IMR-90 (cell line): ENCODE measurements around the gene UBL4A. TPM values are rescaled to one million over a fixed set of nuclear protein-coding genes. Genes with fewer than 3 reads are reported as not detected.

Source experiments
- ATAC-seq: fragments of 200-7000 bp; cut with Tn5 transposase; 2 replicates; pipeline ENCODE4 v1.9.1; 2020; ENCODE audit warnings: low read depth, mild to moderate bottlenecking, moderate library complexity
- BruUV-seq: library from RNA; stranded (reverse); fragments of 400-500 nt; replicated peaks from 2 replicates; lab custom pipeline; 2021; lab: Mats Ljungman, UMichigan
- CTCF ChIA-PET: fragments of 300-600 bp; formaldehyde crosslinking; extraction: SDS; loops from one replicate; lab custom pipeline; 2021; ENCODE audit warnings: antibody characterized with exemption; lab: Yijun Ruan, JAX
- POLR2A ChIA-PET: fragments of 300-600 bp; sonication (Branson Sonifier 250); formaldehyde crosslinking; loops from one replicate; lab custom pipeline; 2022; ENCODE audit warnings: antibody characterized with exemption; ENCODE audit not compliant: unreplicated experiment; lab: Charles Lee
- DNase-seq: peaks from one replicate; pipeline ENCODE4 v3.0.0; 2013
- H2AFZ ChIP-seq: replicated peaks from 2 replicates; pipeline ENCODE3; 2013; ENCODE audit warnings: low read length, mild to moderate bottlenecking; ENCODE audit not compliant: poor library complexity
- H2AK5ac ChIP-seq: 2 replicates; pipeline ENCODE4 v1.6.1; 2013; ENCODE audit warnings: low read depth, low read length, inconsistent platforms
- H2AK9ac ChIP-seq: replicated peaks from 2 replicates; pipeline ENCODE3; 2013; ENCODE audit warnings: mild to moderate bottlenecking, low read depth, low read length, moderate library complexity; ENCODE audit not compliant: poor library complexity
- H2BK120ac ChIP-seq: 2 replicates; pipeline ENCODE4 v1.6.1; 2013; ENCODE audit warnings: low read depth, low read length, inconsistent platforms
- H2BK15ac ChIP-seq: 3 replicates; pipeline ENCODE4 v1.6.1; 2013; ENCODE audit warnings: low read depth, low read length, inconsistent platforms
- H2BK20ac ChIP-seq: 2 replicates; pipeline ENCODE4 v1.6.1; 2013; ENCODE audit warnings: low read depth, mild to moderate bottlenecking, inconsistent platforms, low read length, moderate library complexity
- H2BK5ac ChIP-seq: 2 replicates; pipeline ENCODE4 v1.6.1; 2013; ENCODE audit warnings: mild to moderate bottlenecking, low read depth, low read length, inconsistent platforms; ENCODE audit not compliant: poor library complexity, severe bottlenecking
- H3K14ac ChIP-seq: replicated peaks from 2 replicates; pipeline ENCODE4 v1.6.1; 2013; ENCODE audit warnings: low read depth, low read length, inconsistent platforms
- H3K18ac ChIP-seq: 2 replicates; pipeline ENCODE4 v1.6.1; 2013; ENCODE audit warnings: low read depth, low read length, control low read depth
- H3K23ac ChIP-seq: 2 replicates; pipeline ENCODE4 v1.6.1; 2013; ENCODE audit warnings: low read depth, low read length, inconsistent platforms
- H3K27ac ChIP-seq: 2 replicates; pipeline ENCODE4 v1.5.1; 2013; ENCODE audit warnings: mild to moderate bottlenecking, control low read depth, low read length; ENCODE audit not compliant: insufficient read depth
- H3K27me3 ChIP-seq: 2 replicates; pipeline ENCODE4 v1.6.1; 2013; ENCODE audit warnings: low read length; ENCODE audit not compliant: control insufficient read depth, insufficient read depth
- H3K36me3 ChIP-seq: 2 replicates; pipeline ENCODE4 v1.6.1; 2013; ENCODE audit warnings: low read length, mixed read lengths; ENCODE audit not compliant: control insufficient read depth, insufficient read depth
- H3K4ac ChIP-seq: 2 replicates; pipeline ENCODE4 v1.6.1; 2013; ENCODE audit warnings: low read depth, low read length, inconsistent platforms
- H3K4me1 ChIP-seq: 2 replicates; pipeline ENCODE4 v1.6.1; 2013; ENCODE audit warnings: low read length, mixed read lengths; ENCODE audit not compliant: control insufficient read depth, insufficient read depth
- H3K4me2 ChIP-seq: 2 replicates; pipeline ENCODE4 v1.6.1; 2013; ENCODE audit warnings: low read depth, mild to moderate bottlenecking, control low read depth, low read length, moderate library complexity
- H3K4me3 ChIP-seq: 2 replicates; pipeline ENCODE4 v1.5.1; 2013; ENCODE audit warnings: low read depth, mild to moderate bottlenecking, control low read depth, low read length, moderate library complexity; ENCODE audit not compliant: insufficient read depth
- H3K56ac ChIP-seq: 2 replicates; pipeline ENCODE4 v1.6.1; 2013; ENCODE audit warnings: low read length, inconsistent platforms; ENCODE audit not compliant: insufficient read depth; ENCODE audit errors: extremely low read depth
- H3K79me1 ChIP-seq, 2 experiments: 2 replicates each; pipeline ENCODE4 v1.6.1; 2013; ENCODE audit warnings: low read length in 2 of 2, inconsistent platforms in 1 of 2, low read depth in 1 of 2
- H3K9ac ChIP-seq: 2 replicates; pipeline ENCODE4 v1.6.1; 2013; ENCODE audit warnings: low read depth, low read length, control low read depth
- H3K9me1 ChIP-seq: 2 replicates; pipeline ENCODE4 v1.6.1; 2013; ENCODE audit warnings: low read length, inconsistent platforms; ENCODE audit not compliant: insufficient read depth
- H3K9me3 ChIP-seq: 2 replicates; pipeline ENCODE4 v1.6.1; 2013; ENCODE audit warnings: low read length; ENCODE audit not compliant: control insufficient read depth, insufficient read depth
- H4K20me1 ChIP-seq: 2 replicates; pipeline ENCODE4 v1.6.1; 2013; ENCODE audit warnings: low read length, inconsistent platforms; ENCODE audit not compliant: insufficient read depth
- H4K5ac ChIP-seq: 2 replicates; pipeline ENCODE4 v1.6.1; 2013; ENCODE audit warnings: mild to moderate bottlenecking, low read depth, low read length, control low read depth
- H4K8ac ChIP-seq, 2 experiments: 2 replicates each; pipeline ENCODE4 v1.6.1; 2013; ENCODE audit warnings: low read depth in 2 of 2, low read length in 2 of 2, control low read depth in 1 of 2, inconsistent platforms in 1 of 2
- H4K91ac ChIP-seq: 2 replicates; pipeline ENCODE4 v1.6.1; 2013; ENCODE audit warnings: low read depth, low read length, inconsistent platforms; ENCODE audit not compliant: insufficient read depth
- BHLHE40 ChIP-seq: fragments of 150-350 bp; IDR thresholded peaks from 2 replicates; pipeline ENCODE4 v1.6.1; 2016; ENCODE audit warnings: mild to moderate bottlenecking, low read depth, low read length
- CEBPB ChIP-seq: IDR thresholded peaks from 2 replicates; pipeline ENCODE4 v1.6.1; 2012; ENCODE audit warnings: low read depth, low read length, improper control_type of control experiment
- CHD1 ChIP-seq: IDR thresholded peaks from 2 replicates; pipeline ENCODE4 v1.6.1; 2012; ENCODE audit warnings: low read depth, low read length, improper control_type of control experiment
- ELK1 ChIP-seq: fragments of 150-350 bp; IDR thresholded peaks from 2 replicates; pipeline ENCODE4 v1.6.1; 2016; ENCODE audit warnings: low read depth, mild to moderate bottlenecking, low read length, moderate library complexity, borderline replicate concordance
- FOS ChIP-seq: fragments of 150-350 bp; IDR thresholded peaks from 2 replicates; pipeline ENCODE4 v1.6.1; 2016; ENCODE audit warnings: low read depth, low read length
- MAFK ChIP-seq: IDR thresholded peaks from 2 replicates; pipeline ENCODE4 v1.6.1; 2012; ENCODE audit warnings: low read depth, low read length, improper control_type of control experiment
- MAZ ChIP-seq: IDR thresholded peaks from 2 replicates; pipeline ENCODE4 v1.6.1; 2012; ENCODE audit warnings: low read depth, mild to moderate bottlenecking, low read length, improper control_type of control experiment, moderate library complexity, borderline replicate concordance
- NFE2L2 ChIP-seq: fragments of 150-350 bp; IDR thresholded peaks from 2 replicates; pipeline ENCODE4 v1.6.1; 2016; ENCODE audit warnings: low read depth, mild to moderate bottlenecking, low read length
- POLR2A ChIP-seq: IDR thresholded peaks from 2 replicates; pipeline ENCODE4 v1.6.1; 2012; ENCODE audit warnings: mild to moderate bottlenecking, low read depth, low read length
- RAD21 ChIP-seq: IDR thresholded peaks from 2 replicates; pipeline ENCODE4 v1.6.1; 2012; ENCODE audit warnings: low read length, improper control_type of control experiment
- RCOR1 ChIP-seq: IDR thresholded peaks from 2 replicates; pipeline ENCODE4 v1.6.1; 2012; ENCODE audit warnings: mild to moderate bottlenecking, low read length, improper control_type of control experiment; ENCODE audit not compliant: insufficient replicate concordance
- RFX5 ChIP-seq: IDR thresholded peaks from 2 replicates; pipeline ENCODE4 v1.8.0; 2012; ENCODE audit warnings: low read depth, mild to moderate bottlenecking, low read length, moderate library complexity
- SMC3 ChIP-seq: fragments of 150-350 bp; IDR thresholded peaks from 2 replicates; pipeline ENCODE4 v1.6.1; 2016; ENCODE audit warnings: low read depth, mild to moderate bottlenecking, antibody characterized with exemption, low read length, moderate library complexity
- USF2 ChIP-seq: fragments of 150-350 bp; IDR thresholded peaks from 2 replicates; pipeline ENCODE4 v1.6.1; 2017; ENCODE audit warnings: mild to moderate bottlenecking, antibody characterized with exemption, low read length, low read depth
- WGBS, 2 experiments: methylation state at CpG; one replicate each; pipeline versions ENCODE4 v1.1.5 to v1.1.7; 2013; ENCODE audit warnings: missing lambda C conversion rate in 2 of 2; ENCODE audit not compliant: insufficient read length in 1 of 2; ENCODE audit errors: extremely low coverage in 2 of 2; 5-methylcytosine and 5-hydroxymethylcytosine counted together
- dilution Hi-C: fragments of 300-500 bp; cut with HindIII; formaldehyde crosslinking; loops from one replicate; pipeline ENCODE4 v1.14.3; 2018; ENCODE audit warnings: low sequenced_read_pairs; ENCODE audit not compliant: unreplicated experiment
- in situ Hi-C: fragments of 300-500 bp; cut with MboI; formaldehyde crosslinking; loops from 3 replicates; pipeline ENCODE4 v1.14.3; 2019; ENCODE audit warnings: low sequenced_read_pairs, inconsistent platforms, mixed read lengths
- intact Hi-C: fragments of 100-400 bp; cut with micrococcal nuclease; formaldehyde crosslinking; loops from 2 replicates; pipeline ENCODE4 v1.10.0; 2022
- polyA plus RNA-seq, 3 experiments: library from polyadenylated mRNA; depleted of rRNA; stranded (reverse); fragments of >200 nt; gene quantifications; 2 replicates each; pipeline ENCODE4 v1.2.3, GENCODE V29; 2012; ENCODE audit warnings: low replicate concordance in 1 of 3
- total RNA-seq: library from RNA; depleted of rRNA; stranded (reverse); fragments of >200 nt; gene quantifications from 2 replicates; pipeline ENCODE4 v1.2.3, GENCODE V29; 2012

UBL4A gene
- total and polyA plus RNA-seq, 2 of the 4 experiments (the other 2 are of a cell fraction): 24.6 to 28.3 TPM

GRCh38 chrX:154489182-154489581 lies 2.8 kb upstream of the UBL4A start (continued):
- TF ChIP-seq USF2: no peak
- TF ChIP-seq SMC3: no peak
- no peak for TF ChIP-seq CHD1

- H2BK20ac ChIP-seq: no peak overlapping the region
- ATAC-seq: no peak
- BruUV-seq: no TSS peak
- in situ Hi-C loops: no loop called here
- H2BK120ac ChIP-seq: no peak overlapping the region
- H2AFZ ChIP-seq: no peak overlapping the region
- peaks cover 4% of the 10 kb centered on the region; the same call in 1 of the 2 replicates for H4K20me1 ChIP-seq
- H4K91ac ChIP-seq: no peak overlapping the region
- H3K9me1 ChIP-seq: peaks cover 8% of the 10 kb centered on the region; the same call in 1 of the 2 replicates
- peaks cover 16% of the 10 kb centered on the region; the same call in 1 of the 2 replicates for H3K36me3 ChIP-seq
- H3K27me3 ChIP-seq: no peaks in the 10 kb centered on the region
- no peak overlapping the region for H4K5ac ChIP-seq
- no peak overlapping the region for H2AK9ac ChIP-seq
- WGBS, 2 experiments: 90% methylated on average over 7 of the region's 20 CpGs; no CpG with 5 or more reads in 1 of the 2 experiments
- H3K4ac ChIP-seq: no peak overlapping the region
- H2BK15ac ChIP-seq: no peak overlapping the region
- no peak for DNase-seq
- H3K9ac ChIP-seq: no peak overlapping the region
- intact Hi-C loops: no loop called here
- no peak overlapping the region for H4K8ac ChIP-seq
- CTCF ChIA-PET: no interaction called here
- H3K4me2 ChIP-seq: no peak overlapping the region
- no peak overlapping the region for H2BK5ac ChIP-seq
- H3K27ac ChIP-seq: no peak overlapping the region
- H3K79me1 ChIP-seq: peaks cover 3 to 38% of the 10 kb centered on the region in 2 experiments; a peak in 3 of 4 replicates
- dilution Hi-C loops: no loop called here
- no peak overlapping the region; the same call in 1 of the 2 replicates for H2AK5ac ChIP-seq
- POLR2A ChIA-PET: interaction anchor here (0.5 kb wide), 1 partner anchor 25 kb away, joined by 5 read pairs; no protein-coding TSS in a partner anchor
- H3K18ac ChIP-seq: no peak overlapping the region
- no peak overlapping the region for H3K14ac ChIP-seq
- no peak overlapping the region for H3K23ac ChIP-seq
- H3K4me3 ChIP-seq: no peak overlapping the region
- H3K56ac ChIP-seq: no peak overlapping the region
- no peaks in the 10 kb centered on the region for H3K9me3 ChIP-seq
- H3K4me1 ChIP-seq: peaks cover 4% of the 10 kb centered on the region; the same call in 1 of the 2 replicates
- no peak for TF ChIP-seq BHLHE40
- no peak for TF ChIP-seq CEBPB
- no peak for TF ChIP-seq CHD1
- no peak for TF ChIP-seq RAD21
- no peak for TF ChIP-seq FOS
- TF ChIP-seq ELK1: no peak
- TF ChIP-seq RFX5: no peak
- no peak for TF ChIP-seq SMC3
- TF ChIP-seq MAFK: no peak
- no peak for TF ChIP-seq RCOR1
- no peak for TF ChIP-seq NFE2L2
- no peak for TF ChIP-seq POLR2A
- TF ChIP-seq MAZ: no peak
Measured at GRCh38 chrX:154488336-154489075, 2.1 kb upstream of the UBL4A start.
